Activated T-helper 9 cell treated with anti-CD3 and anti-CD28 coated beads, Interleukin-2, amount 50 U/mL, for 16 hours (primary cell): ENCODE data around the gene WWTR1.

Source experiments
- DNase-seq: peaks from one replicate; pipeline ENCODE4 v3.0.0-alpha.2; 2020; ENCODE audit warnings: low read depth

Gene WWTR1

GRCh38 chr3:149592758-149593240 lies 65.0 kb downstream of the WWTR1 start:
- no peak for DNase-seq

GRCh38 chr3:149590691-149591441 lies 67.0 kb downstream of the WWTR1 start:
- DNase-seq = no peak

- DNase-seq = no peak
Observed at GRCh38 chr3:149589332-149589731, 68.5 kb downstream of the WWTR1 start.

GRCh38 chr3:149588909-149589308 lies 68.9 kb downstream of the WWTR1 start:
- no peak for DNase-seq

- no peak for DNase-seq
Observed at GRCh38 chr3:149587383-149587782, 70.4 kb downstream of the WWTR1 start.

- DNase-seq = no peak
Observed at GRCh38 chr3:149586871-149587270, 71.0 kb downstream of the WWTR1 start.

GRCh38 chr3:149585401-149585726 lies 72.5 kb downstream of the WWTR1 start:
- no peak for DNase-seq

GRCh38 chr3:149583921-149584635 lies 73.7 kb downstream of the WWTR1 start:
- DNase-seq = no peak

- no peak for DNase-seq
Observed at GRCh38 chr3:149582395-149582794, 75.4 kb downstream of the WWTR1 start.

GRCh38 chr3:149581681-149582370 lies 76.0 kb downstream of the WWTR1 start:
- no peak for DNase-seq

- DNase-seq = no peak
Observed at GRCh38 chr3:149581248-149581647, 76.6 kb downstream of the WWTR1 start.

- no peak for DNase-seq
Observed at GRCh38 chr3:149579838-149580542, 77.8 kb downstream of the WWTR1 start.

- no peak for DNase-seq
Observed at GRCh38 chr3:149579161-149579560, 78.7 kb downstream of the WWTR1 start.

- no peak for DNase-seq
Observed at GRCh38 chr3:149577801-149578200, 80.0 kb downstream of the WWTR1 start.

GRCh38 chr3:149575961-149576564 lies 81.8 kb downstream of the WWTR1 start:
- DNase-seq = no peak

GRCh38 chr3:149575213-149575960 lies 82.4 kb downstream of the WWTR1 start:
- DNase-seq = no peak

GRCh38 chr3:149572796-149573414 lies 84.9 kb downstream of the WWTR1 start:
- no peak for DNase-seq

GRCh38 chr3:149571381-149571780 lies 86.4 kb downstream of the WWTR1 start:
- no peak for DNase-seq

GRCh38 chr3:149570016-149570415 lies 87.8 kb downstream of the WWTR1 start:
- no peak for DNase-seq

- DNase-seq = no peak
Observed at GRCh38 chr3:149567381-149567780, 90.4 kb downstream of the WWTR1 start.
